HUES48 (cell line): ENCODE results near the gene GPR146.

Experiments used
- H3K27ac ChIP-seq: one replicate; pipeline ENCODE4 v1.7.0; 2013; ENCODE audit warnings: low read depth, low read length, inconsistent platforms
- H3K27me3 ChIP-seq: 2 replicates; pipeline ENCODE4 v1.6.1; 2013; ENCODE audit warnings: mild to moderate bottlenecking, low read length; ENCODE audit not compliant: control insufficient read depth, insufficient read depth
- H3K36me3 ChIP-seq: 2 replicates; pipeline ENCODE4 v1.6.1; 2013; ENCODE audit warnings: low read length; ENCODE audit not compliant: control insufficient read depth, insufficient read depth
- H3K4me1 ChIP-seq: 2 replicates; pipeline ENCODE4 v1.6.1; 2013; ENCODE audit warnings: mild to moderate bottlenecking, low read length; ENCODE audit not compliant: control insufficient read depth, insufficient read depth
- H3K4me3 ChIP-seq: 2 replicates; pipeline ENCODE4 v1.5.1; 2013; ENCODE audit warnings: mild to moderate bottlenecking, low read depth, low read length
- H3K9ac ChIP-seq: 2 replicates; pipeline ENCODE4 v1.6.1; 2013; ENCODE audit warnings: mild to moderate bottlenecking, low read depth, low read length, moderate library complexity
- H3K9me3 ChIP-seq: 2 replicates; pipeline ENCODE4 v1.6.1; 2013; ENCODE audit warnings: low read length; ENCODE audit not compliant: control insufficient read depth, insufficient read depth

Gene GPR146

GRCh38 chr7:1108264-1108920 is 64.0 kb downstream of the GPR146 start:
- H3K4me3 ChIP-seq = no peak overlapping the region
- H3K9me3 ChIP-seq = no peaks in the 10 kb centered on the region
- no peak overlapping the region for H3K27ac ChIP-seq
- no peak overlapping the region; the same call in 1 of the 2 replicates for H3K9ac ChIP-seq
- H3K4me1 ChIP-seq = no peaks in the 10 kb centered on the region
- no peaks in the 10 kb centered on the region for H3K27me3 ChIP-seq
- H3K36me3 ChIP-seq = no peaks in the 10 kb centered on the region
